ENCODE results near the gene ENC1.

DNA sequence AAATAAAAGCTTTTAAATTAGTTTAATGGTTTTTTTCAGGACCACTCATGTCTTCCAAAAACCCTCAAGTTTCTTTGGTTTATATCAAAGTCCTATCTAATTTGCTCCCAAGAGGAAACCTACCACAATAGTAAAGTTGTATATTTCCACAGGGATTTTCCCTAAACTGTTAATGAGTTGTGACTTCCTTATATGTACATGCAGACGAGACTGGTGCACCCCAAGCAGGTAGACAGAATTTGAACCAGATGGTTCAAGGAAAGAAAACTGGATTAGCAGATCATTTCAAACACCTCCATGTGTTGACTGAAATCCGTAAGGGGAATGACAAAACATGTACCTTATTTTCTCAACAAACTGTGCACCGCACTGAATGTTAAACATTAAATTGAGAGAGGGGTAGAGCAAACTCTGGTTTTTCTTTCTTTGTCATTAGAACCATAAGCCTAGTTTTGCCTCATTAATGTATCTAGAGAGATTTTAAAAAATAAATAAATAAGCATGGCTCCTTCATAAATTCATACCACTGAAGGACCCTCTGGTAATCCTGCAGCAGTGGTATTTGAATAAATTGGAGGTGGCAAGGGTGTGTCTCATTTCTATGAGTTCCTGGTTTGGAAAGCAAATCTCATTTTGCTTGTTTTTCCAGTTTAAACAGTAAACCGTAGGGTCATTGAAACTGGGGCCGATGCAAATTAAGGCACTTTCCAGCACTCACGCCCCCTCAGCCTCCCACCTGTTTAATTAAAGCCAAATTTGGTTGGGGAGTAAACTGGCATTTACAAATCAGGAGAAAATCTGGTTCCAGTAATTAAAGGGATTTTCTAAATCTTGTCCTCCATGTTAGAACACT lies 51.1 kb downstream of the ENC1 start:
- TF ChIP-seq POLR2AphosphoS5 (IDR thresholded peaks at IDR 0.05; ENCODE audit: low read depth, low read length), result no peak
- TF ChIP-seq JUND (IDR thresholded peaks at IDR 0.05), result no peak
- no peak for TF ChIP-seq SIN3A (IDR thresholded peaks at IDR 0.05; ENCODE audit: low read depth)
- no peak for TF ChIP-seq CTCF (IDR thresholded peaks at IDR 0.05 in 2 of 3, conservative IDR thresholded peaks at IDR 0.05 in 1 of 3; ENCODE audit: borderline replicate concordance in 1 of 3, insufficient read depth in 1 of 3, low read depth in 2 of 3, low read length in 2 of 3)
- TF ChIP-seq, protein P1, sequence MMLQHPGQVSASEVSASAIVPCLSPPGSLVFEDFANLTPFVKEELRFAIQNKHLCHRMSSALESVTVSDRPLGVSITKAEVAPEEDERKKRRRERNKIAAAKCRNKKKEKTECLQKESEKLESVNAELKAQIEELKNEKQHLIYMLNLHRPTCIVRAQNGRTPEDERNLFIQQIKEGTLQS (IDR thresholded peaks at IDR 0.05), result no peak

Data from HCT116 (cell line).